Naive thymus-derived CD4-positive, alpha-beta T cell (primary cell): ENCODE data around the gene RTN3. TPM values are rescaled to one million over a fixed set of nuclear protein-coding genes. Genes with fewer than 3 reads are reported as not detected.

Experiments
- polyA plus RNA-seq, 2 donors: library from polyadenylated mRNA; unstranded; fragments of 300-500 nt; fragmentation: Illumina TruSeq; gene quantifications; one replicate each; pipeline ENCODE4 v1.2.3, GENCODE V29; 2021
- total RNA-seq, 6 experiments: library from RNA in 5 of 6; stranded (reverse) in 5 of 6; gene quantifications; 1 replicate in 5 of 6; 2 replicates in 1 of 6; pipeline ENCODE4 v1.2.3 and lab custom pipeline; 2021 to 2026

The RTN3 gene
- total and polyA plus RNA-seq, 7 experiments from 2014 or later, result 20.8 to 65.7 (median 34.4) TPM

Other genes starting within 250 kb of the RTN3 start
- 1 to 10 TPM in 1 of 5 experiments, not detected in 4; 1.1 TPM for gene PLAAT5, start 190.3 kb upstream of the RTN3 start, total RNA-seq
- not detected for gene PLAAT5, start 190.3 kb upstream of the RTN3 start, polyA plus RNA-seq
- 1 to 10 TPM in 1 of 5 experiments, not detected in 4; 1.3 TPM for gene LGALS12, start 175.4 kb upstream of the RTN3 start, total RNA-seq
- not detected for gene LGALS12, start 175.4 kb upstream of the RTN3 start, polyA plus RNA-seq
- gene PLAAT4, start 144.7 kb upstream of the RTN3 start, total RNA-seq, result 100 to 1,000 TPM in 4 of 5 experiments, 10 to 100 TPM in 1; 96.2 to 170 (median 122) TPM
- gene PLAAT4, start 144.7 kb upstream of the RTN3 start, polyA plus RNA-seq, result 100 to 1,000 TPM; 430 to 468 TPM
- gene PLAAT2, start 118.1 kb upstream of the RTN3 start, total RNA-seq, result under 1 TPM in 1 of 5 experiments, not detected in 4; 0.51 TPM
- gene PLAAT2, start 118.1 kb upstream of the RTN3 start, polyA plus RNA-seq, result not detected
- 10 to 100 TPM in 1 of 5 experiments, 1 to 10 TPM in 3, under 1 TPM in 1; 0.92 to 10.3 (median 2.0) TPM for gene PLAAT3, start 67.1 kb upstream of the RTN3 start, total RNA-seq
- gene PLAAT3, start 67.1 kb upstream of the RTN3 start, polyA plus RNA-seq, result 1 to 10 TPM; 1.9 to 4.8 TPM
- 10 to 100 TPM; 25.3 to 33.3 (median 29.5) TPM for gene ATL3, start 10.1 kb upstream of the RTN3 start, total RNA-seq
- gene ATL3, start 10.1 kb upstream of the RTN3 start, polyA plus RNA-seq, result 10 to 100 TPM; 13.8 to 16.7 TPM
- 1 to 10 TPM; 2.1 to 3.6 (median 2.7) TPM for gene ZFTA, start 87.3 kb downstream of the RTN3 start, total RNA-seq
- gene ZFTA, start 87.3 kb downstream of the RTN3 start, polyA plus RNA-seq, result under 1 TPM; 0.04 to 0.15 TPM
- gene SPINDOC, start 132.0 kb downstream of the RTN3 start, total RNA-seq, result 10 to 100 TPM in 2 of 5 experiments, 1 to 10 TPM in 3; 6.6 to 42.2 (median 9.3) TPM
- gene SPINDOC, start 132.0 kb downstream of the RTN3 start, polyA plus RNA-seq, result under 1 TPM; 0.22 to 0.53 TPM
- 10 to 100 TPM; 42.3 to 69.1 (median 56.8) TPM for gene MARK2, start 157.6 kb downstream of the RTN3 start, total RNA-seq
- 10 to 100 TPM; 29.4 to 64.5 TPM for gene MARK2, start 157.6 kb downstream of the RTN3 start, polyA plus RNA-seq
- gene RCOR2, start 235.7 kb downstream of the RTN3 start, total RNA-seq, result under 1 TPM in 1 of 5 experiments, not detected in 4; 0.07 TPM
- not detected for gene RCOR2, start 235.7 kb downstream of the RTN3 start, polyA plus RNA-seq